Liver (tissue), 9 donors: ENCODE results near the gene CRYL1. TPM values are rescaled to one million over a fixed set of nuclear protein-coding genes. Genes with fewer than 3 reads are reported as not detected.

ENCODE experiments used
- DNase-seq: peaks from one replicate; pipeline ENCODE4 v3.0.0-alpha.2; 2017; ENCODE audit warnings: low spot score
- H3K27ac ChIP-seq, 2 donors: one replicate each; pipeline ENCODE4 v1.7.0; 2013; ENCODE audit warnings: inconsistent platforms in 2 of 2, low read length in 2 of 2, control low read depth in 1 of 2, low read depth in 1 of 2, mild to moderate bottlenecking in 1 of 2
- H3K27me3 ChIP-seq, 4 donors: one replicate each; pipeline versions ENCODE4 v1.6.1 to v1.7.0; 2013; ENCODE audit warnings: low read length in 3 of 4, inconsistent platforms in 1 of 4, mild to moderate bottlenecking in 1 of 4, moderate library complexity in 1 of 4; ENCODE audit not compliant: control insufficient read depth in 4 of 4, insufficient read depth in 4 of 4
- H3K36me3 ChIP-seq, 4 donors: one replicate each; pipeline versions ENCODE4 v1.6.1 to v1.7.0; 2013; ENCODE audit warnings: low read length in 3 of 4, mild to moderate bottlenecking in 3 of 4, low read depth in 1 of 4, moderate library complexity in 1 of 4; ENCODE audit not compliant: control insufficient read depth in 4 of 4, insufficient read depth in 3 of 4
- H3K4me1 ChIP-seq, 4 donors: one replicate each; pipeline versions ENCODE4 v1.6.1 to v1.7.0; 2013; ENCODE audit warnings: low read length in 3 of 4, mild to moderate bottlenecking in 3 of 4, moderate library complexity in 1 of 4; ENCODE audit not compliant: control insufficient read depth in 4 of 4, insufficient read depth in 4 of 4
- H3K4me3 ChIP-seq, 3 donors: one replicate each; pipeline versions ENCODE4 v1.6.1 to v1.7.0; 2013; ENCODE audit warnings: low read length in 3 of 3, control low read depth in 1 of 3, low read depth in 1 of 3, mild to moderate bottlenecking in 1 of 3
- H3K9ac ChIP-seq, 2 donors: one replicate each; pipeline ENCODE4 v1.7.0; 2013; ENCODE audit warnings: low read length in 2 of 2, mild to moderate bottlenecking in 2 of 2, moderate library complexity in 2 of 2, control low read depth in 1 of 2, low read depth in 1 of 2
- H3K9me3 ChIP-seq, 4 donors: one replicate each; pipeline versions ENCODE4 v1.6.1 to v1.7.0; 2013; ENCODE audit warnings: low read length in 3 of 4; ENCODE audit not compliant: control insufficient read depth in 4 of 4
- ATF3 ChIP-seq: IDR thresholded peaks from 2 replicates; pipeline ENCODE4 v1.6.1; 2016; ENCODE audit warnings: antibody characterized with exemption
- EGR1 ChIP-seq, 2 donors: IDR thresholded peaks; 2 replicates each; pipeline ENCODE4 v1.6.1; 2016 to 2018; ENCODE audit warnings: antibody characterized with exemption in 2 of 2, low read depth in 2 of 2
- FOXA1 ChIP-seq: IDR thresholded peaks from 2 replicates; pipeline ENCODE4 v1.6.1; 2016; ENCODE audit warnings: antibody characterized with exemption
- FOXA2 ChIP-seq: IDR thresholded peaks from 2 replicates; pipeline ENCODE4 v1.6.1; 2016; ENCODE audit warnings: antibody characterized with exemption
- HNF4A ChIP-seq, 2 donors: conservative IDR thresholded peaks; 2 replicates each; pipeline ENCODE4 v1.6.1; 2016; ENCODE audit warnings: antibody characterized with exemption in 2 of 2, mild to moderate bottlenecking in 2 of 2
- JUND ChIP-seq, 2 donors: IDR thresholded peaks; 2 replicates each; pipeline ENCODE4 v1.6.1; 2016; ENCODE audit warnings: antibody characterized with exemption in 2 of 2
- MAX ChIP-seq: IDR thresholded peaks from 2 replicates; pipeline ENCODE4 v1.6.1; 2016; ENCODE audit warnings: antibody characterized with exemption
- NR2F2 ChIP-seq: IDR thresholded peaks from 2 replicates; pipeline ENCODE4 v1.6.1; 2016; ENCODE audit warnings: antibody characterized with exemption
- RAD21 ChIP-seq, 2 donors: IDR thresholded peaks; 2 replicates each; pipeline ENCODE4 v1.6.1; 2016; ENCODE audit warnings: antibody characterized with exemption in 2 of 2, mild to moderate bottlenecking in 2 of 2
- REST ChIP-seq: IDR thresholded peaks from 2 replicates; pipeline ENCODE4 v1.6.1; 2016; ENCODE audit warnings: antibody characterized with exemption, mild to moderate bottlenecking
- RXRA ChIP-seq, 2 donors: IDR thresholded peaks; 2 replicates each; pipeline ENCODE4 v1.6.1; 2017 to 2018; ENCODE audit warnings: antibody characterized with exemption in 2 of 2, mild to moderate bottlenecking in 1 of 2
- SP1 ChIP-seq: IDR thresholded peaks from 2 replicates; pipeline ENCODE4 v1.6.1; 2018; ENCODE audit warnings: antibody characterized with exemption, mild to moderate bottlenecking
- TAF1 ChIP-seq: conservative IDR thresholded peaks from 2 replicates; pipeline ENCODE4 v1.6.1; 2016; ENCODE audit warnings: antibody characterized with exemption, mild to moderate bottlenecking
- WGBS: extraction: QIAGEN DNeasy Blood & Tissue Kit; methylation state at CpG from one replicate; pipeline ENCODE4 v1.1.7; 2013; 5-methylcytosine and 5-hydroxymethylcytosine counted together
- polyA plus RNA-seq, 2 donors: library from polyadenylated mRNA; stranded (reverse) in 1 of 2; unstranded in 1 of 2; fragments of 200-250 nt in 1 of 2; fragments of >200 nt in 1 of 2; fragmentation: Nextera tagmentation in 1 of 2; extraction: Ambion mirVana in 1 of 2; gene quantifications; one replicate each; pipeline versions ENCODE4 v1.2.1 to v1.2.3, GENCODE V29; 2013 to 2015
- total RNA-seq, 2 donors: library from RNA; depleted of rRNA; stranded (reverse); fragments of >200 nt; gene quantifications; one replicate each; pipeline ENCODE4 v1.2.3, GENCODE V29; 2014
- TF ChIP-seq, protein P1 (sequence below): IDR thresholded peaks from 2 replicates; pipeline ENCODE4 v1.6.1; 2016; ENCODE audit warnings: antibody characterized with exemption
- TF ChIP-seq, protein P2 (sequence below): fragments of 150-350 bp; IDR thresholded peaks from 2 replicates; pipeline ENCODE4 v1.5.1; 2017; ENCODE audit warnings: improper control_type of control experiment, low read depth, low read length; ENCODE audit not compliant: missing input control
- donor health status: healthy.
- donor health status: healthy.
- donor health status: healthy.
- donor health status: healthy.
- donor health status: healthy.

CRYL1 gene
- total and polyA plus RNA-seq, 4 donors = 87.8 to 179 (median 168) TPM

DNA sequence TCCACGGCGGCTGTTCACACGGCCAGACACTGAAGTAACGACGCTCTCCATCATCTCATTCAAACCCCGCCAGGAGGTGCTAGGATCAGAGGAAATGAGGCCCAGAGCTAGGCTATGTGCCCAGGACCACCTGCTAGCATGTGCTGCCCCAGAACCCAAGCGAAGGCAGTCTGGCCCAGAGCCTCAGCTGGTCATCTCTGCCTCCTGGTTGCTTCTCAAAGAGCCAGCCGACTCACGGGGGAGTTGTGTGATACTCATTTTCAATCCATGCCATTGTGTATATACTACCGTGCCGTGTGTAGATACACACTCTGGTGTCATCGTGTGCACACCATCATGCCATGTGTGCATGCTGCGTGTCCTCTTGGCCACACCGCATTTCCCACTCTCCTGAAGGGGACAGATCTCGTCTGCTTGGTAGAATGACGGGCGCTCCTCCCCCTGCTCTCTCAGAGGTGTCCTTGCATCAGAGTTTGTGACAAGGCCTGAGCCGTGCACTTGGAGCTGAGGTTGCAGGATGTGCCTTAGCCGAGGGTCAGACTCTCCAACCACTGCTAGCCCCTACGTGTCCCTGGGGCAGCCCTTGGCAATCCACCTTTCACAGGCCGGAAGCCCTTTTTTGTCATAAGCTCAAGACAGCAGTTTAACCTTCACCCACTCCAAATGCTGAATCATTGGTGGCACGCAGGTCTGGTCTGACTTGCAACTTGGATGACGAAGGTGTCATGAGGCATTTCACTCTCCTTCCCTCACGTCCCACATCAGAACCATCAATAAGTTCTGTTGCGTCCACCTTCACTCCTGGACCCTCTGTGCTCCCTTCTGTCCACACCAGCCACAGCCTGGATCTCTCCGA lies 130.4 kb downstream of the CRYL1 start:
- 95% methylated on average over 26 of the region's 26 CpGs for WGBS
- H3K9ac ChIP-seq = no peak overlapping the region
- DNase-seq = no peak
- H3K4me1 ChIP-seq = no peaks in the 10 kb centered on the region
- no peak overlapping the region for H3K4me3 ChIP-seq
- no peaks in the 10 kb centered on the region for H3K27me3 ChIP-seq
- TF ChIP-seq ATF3 (no peak), NR2F2 (no peak), HNF4A (conservative IDR thresholded peaks at IDR 0.05) (no peak)
- no peak overlapping the region for H3K27ac ChIP-seq
- H3K36me3 ChIP-seq = no peaks in the 10 kb centered on the region
- no peaks in the 10 kb centered on the region for H3K9me3 ChIP-seq

- WGBS = 65% methylated on average over 30 of the region's 30 CpGs
- Histone ChIP-seq H3K9me3 (no peaks in the 10 kb centered on the region), H3K27me3 (no peaks in the 10 kb centered on the region), H3K4me3 (no peak overlapping the region), H3K9ac (no peak overlapping the region), H3K4me1 (no peaks in the 10 kb centered on the region), H3K36me3 (no peaks in the 10 kb centered on the region), H3K27ac (no peak overlapping the region)
- no peak for DNase-seq
- no peak for TF ChIP-seq ATF3
- TF ChIP-seq RXRA (IDR thresholded peaks at IDR 0.05) = no peak
- no peak for TF ChIP-seq TAF1
- no peak for TF ChIP-seq REST
- no peak for TF ChIP-seq NR2F2
- TF ChIP-seq, protein P1, sequence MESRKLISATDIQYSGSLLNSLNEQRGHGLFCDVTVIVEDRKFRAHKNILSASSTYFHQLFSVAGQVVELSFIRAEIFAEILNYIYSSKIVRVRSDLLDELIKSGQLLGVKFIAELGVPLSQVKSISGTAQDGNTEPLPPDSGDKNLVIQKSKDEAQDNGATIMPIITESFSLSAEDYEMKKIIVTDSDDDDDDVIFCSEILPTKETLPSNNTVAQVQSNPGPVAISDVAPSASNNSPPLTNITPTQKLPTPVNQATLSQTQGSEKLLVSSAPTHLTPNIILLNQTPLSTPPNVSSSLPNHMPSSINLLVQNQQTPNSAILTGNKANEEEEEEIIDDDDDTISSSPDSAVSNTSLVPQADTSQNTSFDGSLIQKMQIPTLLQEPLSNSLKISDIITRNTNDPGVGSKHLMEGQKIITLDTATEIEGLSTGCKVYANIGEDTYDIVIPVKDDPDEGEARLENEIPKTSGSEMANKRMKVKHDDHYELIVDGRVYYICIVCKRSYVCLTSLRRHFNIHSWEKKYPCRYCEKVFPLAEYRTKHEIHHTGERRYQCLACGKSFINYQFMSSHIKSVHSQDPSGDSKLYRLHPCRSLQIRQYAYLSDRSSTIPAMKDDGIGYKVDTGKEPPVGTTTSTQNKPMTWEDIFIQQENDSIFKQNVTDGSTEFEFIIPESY = no peak
- TF ChIP-seq MAX = no peak
- TF ChIP-seq FOXA1 = no peak
- TF ChIP-seq FOXA2 = no peak
- no peak for TF ChIP-seq HNF4A (conservative IDR thresholded peaks at IDR 0.05)
- TF ChIP-seq RAD21 (IDR thresholded peaks at IDR 0.05) = no peak
- no peak for TF ChIP-seq SP1
- no peak for TF ChIP-seq JUND (IDR thresholded peaks at IDR 0.05)
- TF ChIP-seq EGR1 (IDR thresholded peaks at IDR 0.05; ENCODE audit: low read depth in 2 of 2) = no peak
- TF ChIP-seq, protein P2, sequence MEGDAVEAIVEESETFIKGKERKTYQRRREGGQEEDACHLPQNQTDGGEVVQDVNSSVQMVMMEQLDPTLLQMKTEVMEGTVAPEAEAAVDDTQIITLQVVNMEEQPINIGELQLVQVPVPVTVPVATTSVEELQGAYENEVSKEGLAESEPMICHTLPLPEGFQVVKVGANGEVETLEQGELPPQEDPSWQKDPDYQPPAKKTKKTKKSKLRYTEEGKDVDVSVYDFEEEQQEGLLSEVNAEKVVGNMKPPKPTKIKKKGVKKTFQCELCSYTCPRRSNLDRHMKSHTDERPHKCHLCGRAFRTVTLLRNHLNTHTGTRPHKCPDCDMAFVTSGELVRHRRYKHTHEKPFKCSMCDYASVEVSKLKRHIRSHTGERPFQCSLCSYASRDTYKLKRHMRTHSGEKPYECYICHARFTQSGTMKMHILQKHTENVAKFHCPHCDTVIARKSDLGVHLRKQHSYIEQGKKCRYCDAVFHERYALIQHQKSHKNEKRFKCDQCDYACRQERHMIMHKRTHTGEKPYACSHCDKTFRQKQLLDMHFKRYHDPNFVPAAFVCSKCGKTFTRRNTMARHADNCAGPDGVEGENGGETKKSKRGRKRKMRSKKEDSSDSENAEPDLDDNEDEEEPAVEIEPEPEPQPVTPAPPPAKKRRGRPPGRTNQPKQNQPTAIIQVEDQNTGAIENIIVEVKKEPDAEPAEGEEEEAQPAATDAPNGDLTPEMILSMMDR = no peak
These were observed 131.2 kb downstream of the CRYL1 start for GRCh38 chr13:20394506-20394905.
